Brain microvascular endothelial cell (primary cell): Measurements from ENCODE around the gene CAB39L.

Source experiments
- DNase-seq: peaks from one replicate; pipeline ENCODE4 v3.0.0-alpha.2; 2020
- H3K27ac ChIP-seq: fragments of 250-450 bp; sonication (Bioruptor Pico); 2 replicates; pipeline ENCODE4 v1.5.1; 2020; ENCODE audit warnings: mild to moderate bottlenecking, moderate library complexity
- H3K27me3 ChIP-seq: fragments of 250-450 bp; sonication (Bioruptor Pico); replicated peaks from 2 replicates; pipeline ENCODE4 v1.5.1; 2020; ENCODE audit warnings: mild to moderate bottlenecking
- H3K36me3 ChIP-seq: fragments of 250-450 bp; sonication (Bioruptor Pico); replicated peaks from 2 replicates; pipeline ENCODE4 v1.5.1; 2020; ENCODE audit warnings: mild to moderate bottlenecking
- H3K4me3 ChIP-seq: 2 replicates; pipeline ENCODE4 v1.5.1; 2011; ENCODE audit warnings: low read depth, mild to moderate bottlenecking, control low read depth, low read length, moderate library complexity
- CTCF ChIP-seq: IDR thresholded peaks from 2 replicates; pipeline ENCODE4 v1.5.1; 2011; ENCODE audit warnings: low read depth, mild to moderate bottlenecking, moderate library complexity, low read length, control low read depth, inconsistent platforms; ENCODE audit errors: missing control alignments
- in situ Hi-C: cut with HindIII; loops from 2 replicates; pipeline ENCODE4 v1.10.0; 2017; ENCODE audit warnings: low sequenced_read_pairs, low pct_ligation_motif_present

Gene CAB39L

GRCh38 chr13:49373716-49374115 is 70.1 kb downstream of the CAB39L start:
- Histone ChIP-seq H3K27ac (peak overlapping the region; percentile 40), H3K27me3 (no peaks in the 10 kb centered on the region), H3K4me3 (no peak overlapping the region), H3K36me3 (no peaks in the 10 kb centered on the region)
- in situ Hi-C loops, result no loop called here
- DNase-seq, result peak; percentile 40
- no peak for TF ChIP-seq CTCF

- Histone ChIP-seq H3K4me3 (no peak overlapping the region), H3K27me3 (no peaks in the 10 kb centered on the region), H3K36me3 (no peaks in the 10 kb centered on the region), H3K27ac (no peak overlapping the region)
- no peak for DNase-seq
- TF ChIP-seq CTCF, result no peak
- in situ Hi-C loops, result no loop called here
These were observed 71.8 kb downstream of the CAB39L start for GRCh38 chr13:49371943-49372613.

GRCh38 chr13:49370371-49370770 is 73.5 kb downstream of the CAB39L start:
- Histone ChIP-seq H3K4me3 (no peak overlapping the region), H3K27me3 (no peaks in the 10 kb centered on the region), H3K27ac (no peak overlapping the region), H3K36me3 (no peaks in the 10 kb centered on the region)
- TF ChIP-seq CTCF, result no peak
- in situ Hi-C loops, result no loop called here
- DNase-seq, result no peak

- Histone ChIP-seq H3K27me3 (no peaks in the 10 kb centered on the region), H3K4me3 (no peak overlapping the region), H3K27ac (no peak overlapping the region), H3K36me3 (no peaks in the 10 kb centered on the region)
- in situ Hi-C loops, result no loop called here
- no peak for DNase-seq
- no peak for TF ChIP-seq CTCF
These were observed 74.0 kb downstream of the CAB39L start for GRCh38 chr13:49369866-49370265.

GRCh38 chr13:49368688-49369087 is 75.2 kb downstream of the CAB39L start:
- no peaks in the 10 kb centered on the region for H3K27me3 ChIP-seq
- no peak for DNase-seq
- H3K27ac ChIP-seq, result no peak overlapping the region
- H3K36me3 ChIP-seq, result no peaks in the 10 kb centered on the region
- no peak overlapping the region for H3K4me3 ChIP-seq
- in situ Hi-C loops, result no loop called here
- no peak for TF ChIP-seq CTCF

GRCh38 chr13:49367640-49368422 is 76.0 kb downstream of the CAB39L start:
- no peaks in the 10 kb centered on the region for H3K36me3 ChIP-seq
- DNase-seq, result no peak
- no peak overlapping the region for H3K27ac ChIP-seq
- no peak overlapping the region for H3K4me3 ChIP-seq
- in situ Hi-C loops, result no loop called here
- H3K27me3 ChIP-seq, result no peaks in the 10 kb centered on the region
- no peak for TF ChIP-seq CTCF
